GM23338 (cell line): Measurements from ENCODE around the gene NEO1. TPM values are rescaled to one million over a fixed set of nuclear protein-coding genes. Genes with fewer than 3 reads are reported as not detected.

Source experiments
- ATAC-seq: fragments of 200-7000 bp; cut with Tn5 transposase; 3 replicates; pipeline ENCODE4 v1.9.1; 2020
- DNase-seq: peaks from one replicate; pipeline ENCODE4 v3.0.0-alpha.2; 2015; ENCODE audit warnings: low spot score
- H2AFZ ChIP-seq: fragments of 200-600 bp; sonication (generic); 2 replicates; pipeline ENCODE4 v1.8.0; 2016; ENCODE audit warnings: antibody characterized with exemption, mild to moderate bottlenecking, moderate library complexity
- H3F3A ChIP-seq: fragments of 200-600 bp; sonication (generic); replicated peaks from 2 replicates; pipeline ENCODE4 v1.8.0; 2017; ENCODE audit warnings: antibody characterized with exemption, mixed run types, low read depth
- H3K27ac ChIP-seq: fragments of 200-600 bp; sonication (generic); 2 replicates; pipeline ENCODE4 v1.6.1; 2016; ENCODE audit warnings: low read depth
- H3K27me3 ChIP-seq: fragments of 200-600 bp; sonication (generic); 2 replicates; pipeline ENCODE4 v1.8.0; 2016; ENCODE audit warnings: mild to moderate bottlenecking, mixed run types, moderate library complexity; ENCODE audit not compliant: insufficient read depth
- H3K36me3 ChIP-seq: fragments of 200-600 bp; sonication (generic); 2 replicates; pipeline ENCODE4 v1.8.0; 2016; ENCODE audit warnings: mild to moderate bottlenecking; ENCODE audit not compliant: insufficient read depth
- H3K4me1 ChIP-seq: fragments of 200-600 bp; sonication (generic); 2 replicates; pipeline ENCODE4 v1.8.0; 2016; ENCODE audit warnings: mild to moderate bottlenecking, moderate library complexity; ENCODE audit not compliant: insufficient read depth
- H3K4me2 ChIP-seq: fragments of 200-600 bp; sonication (generic); 2 replicates; pipeline ENCODE4 v1.7.1; 2017; ENCODE audit warnings: mixed run types
- H3K4me3 ChIP-seq: fragments of 200-600 bp; sonication (generic); 2 replicates; pipeline ENCODE4 v1.6.1; 2016; ENCODE audit warnings: mixed run types
- H3K79me2 ChIP-seq: fragments of 200-600 bp; sonication (generic); replicated peaks from 2 replicates; pipeline ENCODE4 v1.8.0; 2017; ENCODE audit warnings: mild to moderate bottlenecking; ENCODE audit not compliant: insufficient read depth
- H3K9me2 ChIP-seq: fragments of 200-600 bp; sonication (generic); 2 replicates; pipeline ENCODE4 v1.8.0; 2017; ENCODE audit not compliant: insufficient read depth
- H4K20me1 ChIP-seq: fragments of 200-600 bp; sonication (generic); replicated peaks from 2 replicates; pipeline ENCODE4 v1.8.0; 2017; ENCODE audit warnings: mild to moderate bottlenecking; ENCODE audit not compliant: insufficient read depth
- H3K27ac Mint-ChIP-seq: 2 replicates; pipeline ENCODE4 v1.8.0; 2020; ENCODE audit warnings: inconsistent platforms, mild to moderate bottlenecking, moderate library complexity, mixed read lengths
- H3K27me3 Mint-ChIP-seq: 3 replicates; pipeline ENCODE4 v1.8.0; 2022; ENCODE audit warnings: low read depth, mild to moderate bottlenecking, moderate library complexity, mixed read lengths, inconsistent platforms; ENCODE audit not compliant: insufficient read depth, poor library complexity
- H3K36me3 Mint-ChIP-seq: 3 replicates; pipeline ENCODE4 v1.8.0; 2021; ENCODE audit warnings: low read depth, mild to moderate bottlenecking, inconsistent platforms, moderate library complexity, mixed read lengths
- H3K4me1 Mint-ChIP-seq: 3 replicates; pipeline ENCODE4 v1.8.0; 2020; ENCODE audit warnings: mild to moderate bottlenecking, inconsistent platforms, mixed read lengths
- H3K4me3 Mint-ChIP-seq: 3 replicates; pipeline ENCODE4 v1.8.0; 2021; ENCODE audit warnings: moderate library complexity, mild to moderate bottlenecking, inconsistent platforms, mixed read lengths
- H3K9me3 Mint-ChIP-seq: 3 replicates; pipeline ENCODE4 v1.8.0; 2020; ENCODE audit warnings: moderate library complexity, mild to moderate bottlenecking, inconsistent platforms, mixed read lengths
- CTCF ChIP-seq, 2 experiments: fragments of 200-600 bp in 1 of 2; sonication (generic) in 1 of 2; conservative IDR thresholded peaks; 2 replicates each; pipeline versions ENCODE4 v1.5.1 to v1.6.1; 2016 to 2017; ENCODE audit warnings: antibody characterized with exemption in 2 of 2, low read depth in 2 of 2, mild to moderate bottlenecking in 2 of 2, moderate library complexity in 1 of 2
- ETS1 ChIP-seq: IDR thresholded peaks from 2 replicates; pipeline ENCODE4 v1.6.1; 2016; ENCODE audit warnings: antibody characterized with exemption
- EZH2 ChIP-seq: fragments of 200-600 bp; sonication (generic); IDR thresholded peaks from one replicate; pipeline ENCODE4 v1.8.0; 2017; ENCODE audit warnings: antibody characterized with exemption, mild to moderate bottlenecking, low read depth; ENCODE audit not compliant: unreplicated experiment
- EZH2phosphoT487 ChIP-seq: fragments of 200-600 bp; sonication (generic); IDR thresholded peaks from one replicate; pipeline ENCODE4 v1.8.1; 2018; ENCODE audit warnings: antibody characterized with exemption; ENCODE audit not compliant: unreplicated experiment
- JUNB ChIP-seq: IDR thresholded peaks from one replicate; pipeline ENCODE4 v1.6.1; 2016; ENCODE audit warnings: antibody characterized with exemption; ENCODE audit not compliant: unreplicated experiment
- NANOG ChIP-seq: IDR thresholded peaks from 2 replicates; pipeline ENCODE4 v1.6.1; 2016; ENCODE audit warnings: antibody characterized with exemption, borderline replicate concordance
- POLR2AphosphoS5 ChIP-seq: IDR thresholded peaks from 2 replicates; pipeline ENCODE4 v1.6.1; 2016; ENCODE audit warnings: antibody characterized with exemption, low read depth
- REST ChIP-seq: IDR thresholded peaks from one replicate; pipeline ENCODE4 v1.6.1; 2018; ENCODE audit warnings: antibody characterized with exemption; ENCODE audit not compliant: unreplicated experiment
- ZNF114 ChIP-seq: fragments of 250-450 bp; sonication (Bioruptor Pico); IDR thresholded peaks from 2 replicates; pipeline ENCODE4 v1.5.0; 2020; ENCODE audit warnings: mild to moderate bottlenecking, moderate library complexity
- ZNF331 ChIP-seq: fragments of 250-450 bp; sonication (Bioruptor Pico); IDR thresholded peaks from 2 replicates; pipeline ENCODE4 v1.5.0; 2020; ENCODE audit warnings: low read depth, mild to moderate bottlenecking, moderate library complexity
- ZNF462 ChIP-seq: fragments of 250-450 bp; sonication (Bioruptor Pico); IDR thresholded peaks from 2 replicates; pipeline ENCODE4 v1.5.0; 2020; ENCODE audit warnings: mild to moderate bottlenecking, moderate library complexity
- polyA plus RNA-seq: library from polyadenylated mRNA; unstranded; fragments of >200 nt; fragmentation: Nextera tagmentation; extraction: Ambion mirVana; gene quantifications from 2 replicates; pipeline ENCODE4 v1.2.1, GENCODE V29; 2016
- total RNA-seq: library from RNA; depleted of rRNA; stranded (reverse); fragments of >200 nt; shearing (Covaris generic); gene quantifications from 2 replicates; pipeline ENCODE4 v1.2.3, GENCODE V29; 2014

NEO1 gene
- total and polyA plus RNA-seq, 2 experiments from 2014 or later = 8.4 to 45.8 TPM

GRCh38 chr15:73282567-73283365 lies 230.5 kb downstream of the NEO1 start (continued):
- TF ChIP-seq CTCF (conservative IDR thresholded peaks at IDR 0.05; ENCODE audit: low read depth in 2 of 2) = no peak
- no peak for TF ChIP-seq POLR2AphosphoS5
- TF ChIP-seq ZNF331 (CRISPR knock-in tag) = no peak
- no peak for TF ChIP-seq EZH2
- TF ChIP-seq ZNF114 (CRISPR knock-in tag) = no peak
- no peak for TF ChIP-seq JUNB
- no peak for TF ChIP-seq EZH2phosphoT487
- TF ChIP-seq NANOG = no peak
- no peak for TF ChIP-seq REST

- Mint-ChIP-seq H3K4me1 (no peaks in the 10 kb centered on the region), H3K9me3 (no peaks in the 10 kb centered on the region), H3K27me3 (peaks cover 3% of the 10 kb centered on the region), H3K4me3 (no peak overlapping the region), H3K36me3 (peaks cover 26% of the 10 kb centered on the region), H3K27ac (no peak overlapping the region)
- no peaks in the 10 kb centered on the region for H3K27me3 ChIP-seq
- H3K36me3 ChIP-seq = 0 out of 2 replicates have a peak, but pooled peaks cover 6% of the 10 kb centered on the region
- peaks cover 5% of the 10 kb centered on the region for H4K20me1 ChIP-seq
- H3K4me3 ChIP-seq = no peak overlapping the region
- H3K9me2 ChIP-seq = no peaks in the 10 kb centered on the region
- no peaks in the 10 kb centered on the region for H3K79me2 ChIP-seq
- ATAC-seq = no peak
- no peak overlapping the region for H3K27ac ChIP-seq
- no peaks in the 10 kb centered on the region for H3F3A ChIP-seq
- no peak overlapping the region for H2AFZ ChIP-seq
- H3K4me1 ChIP-seq = no peaks in the 10 kb centered on the region
- DNase-seq = no peak
- H3K4me2 ChIP-seq = no peak overlapping the region
- TF ChIP-seq ZNF462 (CRISPR knock-in tag) = no peak
- no peak for TF ChIP-seq NANOG
- no peak for TF ChIP-seq EZH2
- no peak for TF ChIP-seq ETS1
Observed at GRCh38 chr15:73283366-73283962, 231.2 kb downstream of the NEO1 start.
